Thyroid gland (tissue), 4 donors: Measurements from ENCODE around the gene GPSM3.

Experiments used
- POLR2A ChIP-seq, 2 donors: fragments of 450-650 bp; IDR thresholded peaks; one replicate each; pipeline ENCODE4 v1.6.1; 2017; ENCODE audit warnings: antibody characterized with exemption in 2 of 2, mild to moderate bottlenecking in 2 of 2, moderate library complexity in 1 of 2
- TF ChIP-seq, protein P1 (sequence below), 6 experiments: fragments of 200-600 bp in 3 of 6; fragments of 450-650 bp in 3 of 6; sonication (generic) in 3 of 6; IDR thresholded peaks; one replicate each; pipeline ENCODE4 v1.5.1; 2016 to 2019; ENCODE audit warnings: antibody characterized with exemption in 6 of 6, mild to moderate bottlenecking in 2 of 6, inconsistent platforms in 1 of 6, moderate library complexity in 1 of 6

DNA sequence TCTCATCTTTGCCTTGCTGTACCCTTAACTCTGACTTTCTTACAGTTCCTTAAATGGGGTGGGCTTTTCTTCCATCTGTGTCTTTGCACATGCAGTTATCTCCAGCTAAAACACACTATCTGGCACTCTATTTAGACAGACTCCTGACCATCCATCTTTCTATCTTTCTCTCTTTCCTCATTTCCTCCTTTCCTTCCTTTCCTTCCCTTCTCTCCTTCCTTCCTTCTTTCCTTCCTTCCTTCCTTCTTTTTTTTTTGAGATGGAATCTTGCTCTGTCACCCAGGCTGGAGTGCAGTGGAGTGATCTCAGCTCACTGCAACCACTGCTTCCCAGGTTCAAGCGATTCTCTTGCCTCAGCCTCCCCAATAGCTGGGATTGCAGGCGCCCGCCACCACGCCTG is 23.2 kb upstream of the GPSM3 start:
- TF ChIP-seq, protein P1, sequence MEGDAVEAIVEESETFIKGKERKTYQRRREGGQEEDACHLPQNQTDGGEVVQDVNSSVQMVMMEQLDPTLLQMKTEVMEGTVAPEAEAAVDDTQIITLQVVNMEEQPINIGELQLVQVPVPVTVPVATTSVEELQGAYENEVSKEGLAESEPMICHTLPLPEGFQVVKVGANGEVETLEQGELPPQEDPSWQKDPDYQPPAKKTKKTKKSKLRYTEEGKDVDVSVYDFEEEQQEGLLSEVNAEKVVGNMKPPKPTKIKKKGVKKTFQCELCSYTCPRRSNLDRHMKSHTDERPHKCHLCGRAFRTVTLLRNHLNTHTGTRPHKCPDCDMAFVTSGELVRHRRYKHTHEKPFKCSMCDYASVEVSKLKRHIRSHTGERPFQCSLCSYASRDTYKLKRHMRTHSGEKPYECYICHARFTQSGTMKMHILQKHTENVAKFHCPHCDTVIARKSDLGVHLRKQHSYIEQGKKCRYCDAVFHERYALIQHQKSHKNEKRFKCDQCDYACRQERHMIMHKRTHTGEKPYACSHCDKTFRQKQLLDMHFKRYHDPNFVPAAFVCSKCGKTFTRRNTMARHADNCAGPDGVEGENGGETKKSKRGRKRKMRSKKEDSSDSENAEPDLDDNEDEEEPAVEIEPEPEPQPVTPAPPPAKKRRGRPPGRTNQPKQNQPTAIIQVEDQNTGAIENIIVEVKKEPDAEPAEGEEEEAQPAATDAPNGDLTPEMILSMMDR (IDR thresholded peaks at IDR 0.05): no peak
- no peak for TF ChIP-seq POLR2A (IDR thresholded peaks at IDR 0.05)
